GM12891 (cell line): Measurements from ENCODE around the gene PLK5.

Experiments used
- PAX5 ChIP-seq: IDR thresholded peaks from 2 replicates; pipeline ENCODE4 v1.6.1; 2011; ENCODE audit warnings: low read length, moderate library complexity, mild to moderate bottlenecking; ENCODE audit not compliant: insufficient read depth, severe bottlenecking
- POLR2A ChIP-seq: IDR thresholded peaks from 2 replicates; pipeline ENCODE4 v1.6.1; 2011; ENCODE audit warnings: low read depth, low read length, control low read depth
- POLR2AphosphoS5 ChIP-seq: IDR thresholded peaks from 2 replicates; pipeline ENCODE4 v1.6.1; 2011; ENCODE audit warnings: low read depth, low read length, control low read depth
- POU2F2 ChIP-seq: IDR thresholded peaks from 2 replicates; pipeline ENCODE4 v1.6.1; 2011; ENCODE audit warnings: low read depth, mild to moderate bottlenecking, control low read depth, low read length, moderate library complexity
- SPI1 ChIP-seq: IDR thresholded peaks from 2 replicates; pipeline ENCODE4 v1.6.1; 2011; ENCODE audit warnings: low read depth, low read length, control low read depth
- TAF1 ChIP-seq: IDR thresholded peaks from 2 replicates; pipeline ENCODE4 v1.6.1; 2011; ENCODE audit warnings: low read depth, low read length, control low read depth

DNA sequence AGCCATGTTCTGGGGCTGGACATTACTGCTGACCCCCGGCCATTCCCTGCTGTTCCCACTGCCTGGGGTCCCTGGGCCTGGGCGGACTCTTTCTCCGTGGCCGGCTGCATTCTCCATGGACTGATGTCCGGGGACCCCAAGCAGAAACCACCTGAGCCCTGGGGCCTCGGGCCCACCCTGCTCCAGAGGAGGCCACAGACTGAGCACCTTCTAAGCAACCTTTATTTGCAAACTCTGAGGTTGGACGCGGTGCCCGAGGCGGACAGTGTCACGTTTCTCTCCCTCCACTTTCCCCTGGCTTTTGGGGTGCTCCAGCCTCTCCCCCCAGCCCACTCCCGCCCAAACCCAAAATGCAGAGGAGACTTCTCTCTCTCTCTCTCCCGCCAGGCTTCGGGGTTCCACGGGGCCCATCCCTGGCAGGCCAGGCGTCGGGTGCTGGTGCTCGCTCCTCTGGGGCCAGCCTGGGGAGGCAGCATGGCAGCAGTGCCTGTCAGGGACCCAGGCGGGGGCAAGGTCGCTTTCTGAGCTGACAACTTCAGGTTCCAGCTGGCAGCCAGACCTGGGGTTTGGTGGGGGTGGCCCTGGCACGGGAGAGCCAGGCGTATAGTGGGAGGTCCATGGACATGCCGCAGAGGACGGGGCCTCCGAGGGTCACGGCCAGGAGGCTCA is 42.5 kb upstream of the PLK5 start:
- TF ChIP-seq POLR2A, result no peak
- TF ChIP-seq POLR2AphosphoS5, result no peak
- no peak for TF ChIP-seq TAF1
- TF ChIP-seq SPI1, result no peak
- no peak for TF ChIP-seq PAX5
- TF ChIP-seq POU2F2, result no peak
